SK-N-SH (cell line): ENCODE results near the gene ARMC9. TPM values are rescaled to one million over a fixed set of nuclear protein-coding genes. Genes with fewer than 3 reads are reported as not detected.

Source experiments
- CTCF ChIA-PET: fragments of 300-600, 350-600 bp; formaldehyde crosslinking; extraction: SDS; loops from one replicate; lab custom pipeline; 2021; lab: Yijun Ruan, JAX
- POLR2A ChIA-PET: fragments of 350-600 bp; sonication (Branson Sonifier 250); formaldehyde crosslinking; extraction: SDS; loops from one replicate; lab custom pipeline; 2020; ENCODE audit warnings: antibody characterized with exemption, inconsistent platforms; lab: Yijun Ruan, JAX
- DNase-seq: peaks from one replicate; pipeline ENCODE4 v3.0.0; 2012
- H2AFZ ChIP-seq: fragments of 200-600 bp; sonication (generic); 2 replicates; pipeline ENCODE4 v1.8.1; 2016; ENCODE audit warnings: antibody characterized with exemption, mild to moderate bottlenecking, low read depth
- H3F3A ChIP-seq: fragments of 200-600 bp; sonication (generic); replicated peaks from 2 replicates; pipeline ENCODE3; 2016; ENCODE audit warnings: antibody characterized with exemption, mild to moderate bottlenecking; ENCODE audit not compliant: insufficient read depth
- H3K27ac ChIP-seq, 2 experiments: fragments of 200-500 bp in 1 of 2; fragments of 200-600 bp in 1 of 2; sonication (Bioruptor generic) in 1 of 2; sonication (generic), shearing (Covaris generic) in 1 of 2; 2 replicates each; pipeline versions ENCODE4 v1.5.1 to v1.6.1; 2014 to 2016; ENCODE audit warnings: low read depth in 2 of 2, inconsistent platforms in 1 of 2, low read length in 1 of 2, mild to moderate bottlenecking in 1 of 2, mixed read lengths in 1 of 2
- H3K27me3 ChIP-seq: fragments of 200-600 bp; sonication (generic), shearing (Covaris generic); 2 replicates; pipeline ENCODE4 v1.6.1; 2016; ENCODE audit warnings: mixed run types; ENCODE audit not compliant: insufficient read depth
- H3K36me3 ChIP-seq, 2 experiments: fragments of 200-500 bp in 1 of 2; fragments of 200-600 bp in 1 of 2; sonication (Bioruptor generic) in 1 of 2; sonication (generic) in 1 of 2; replicated peaks in 1 of 2; 2 replicates each; pipeline versions ENCODE3 to v1.5.1; 2014 to 2016; ENCODE audit warnings: low read length in 1 of 2, mild to moderate bottlenecking in 1 of 2; ENCODE audit not compliant: insufficient read depth in 2 of 2, control insufficient read depth in 1 of 2
- H3K4me1 ChIP-seq, 2 experiments: fragments of 200-500 bp in 1 of 2; fragments of 200-600 bp in 1 of 2; sonication (Bioruptor generic) in 1 of 2; sonication (generic), shearing (Covaris generic) in 1 of 2; 2 replicates each; pipeline versions ENCODE4 v1.5.1 to v1.6.1; 2014 to 2016; ENCODE audit warnings: low read depth in 1 of 2, low read length in 1 of 2, mixed run types in 1 of 2; ENCODE audit not compliant: insufficient read depth in 2 of 2, control insufficient read depth in 1 of 2
- H3K4me2 ChIP-seq: fragments of 200-600 bp; sonication (generic), shearing (Covaris generic); 2 replicates; pipeline ENCODE4 v1.6.1; 2017; ENCODE audit warnings: mixed run types
- H3K4me3 ChIP-seq, 2 experiments: fragments of 200-500 bp in 1 of 2; fragments of 200-600 bp in 1 of 2; sonication (Bioruptor generic) in 1 of 2; sonication (generic), shearing (Covaris generic) in 1 of 2; 2 replicates each; pipeline versions ENCODE4 v1.5.1 to v1.8.1; 2014 to 2016; ENCODE audit warnings: low read depth in 2 of 2, inconsistent platforms in 1 of 2, low read length in 1 of 2, mild to moderate bottlenecking in 1 of 2, mixed read lengths in 1 of 2, moderate library complexity in 1 of 2
- H3K79me2 ChIP-seq: fragments of 200-600 bp; sonication (generic); 2 replicates; pipeline ENCODE4 v1.8.1; 2017; ENCODE audit warnings: mild to moderate bottlenecking; ENCODE audit not compliant: insufficient read depth
- H3K9ac ChIP-seq: fragments of 200-600 bp; sonication (generic); 2 replicates; pipeline ENCODE4 v1.6.1; 2017; ENCODE audit warnings: mixed run types
- H3K9me2 ChIP-seq: fragments of 200-600 bp; sonication (generic); 2 replicates; pipeline ENCODE4 v1.6.1; 2017; ENCODE audit warnings: mixed run types
- H3K9me3 ChIP-seq: fragments of 200-600 bp; sonication (generic); 2 replicates; pipeline ENCODE4 v1.6.1; 2017; ENCODE audit warnings: mixed run types, mild to moderate bottlenecking, moderate library complexity
- H4K20me1 ChIP-seq: fragments of 200-600 bp; sonication (generic); 2 replicates; pipeline ENCODE4 v1.6.1; 2017; ENCODE audit warnings: mild to moderate bottlenecking, mixed run types; ENCODE audit not compliant: insufficient read depth
- CHD2 ChIP-seq: fragments of 150-350 bp; IDR thresholded peaks from 2 replicates; pipeline ENCODE4 v1.6.1; 2018; ENCODE audit warnings: low read length; ENCODE audit not compliant: partially characterized antibody
- ELF1 ChIP-seq: IDR thresholded peaks from 2 replicates; pipeline ENCODE4 v1.4.0; 2012
- EZH2phosphoT487 ChIP-seq: fragments of 200-600 bp; sonication (generic); IDR thresholded peaks from 2 replicates; pipeline ENCODE4 v1.6.1; 2017; ENCODE audit warnings: low read depth, mixed run types, mild to moderate bottlenecking, antibody characterized with exemption, moderate library complexity, borderline replicate concordance
- FOXJ3 ChIP-seq: sonication (generic); formaldehyde crosslinking; IDR thresholded peaks from 2 replicates; pipeline ENCODE4 v1.5.1; 2020; ENCODE audit warnings: mild to moderate bottlenecking, missing genetic modification reagents
- GABPA ChIP-seq: IDR thresholded peaks from 2 replicates; pipeline ENCODE4 v1.4.0; 2012; ENCODE audit warnings: low read depth, mild to moderate bottlenecking
- GATA2 ChIP-seq: sonication (generic); formaldehyde crosslinking; IDR thresholded peaks from 2 replicates; pipeline ENCODE4 v1.5.0; 2020; ENCODE audit warnings: mild to moderate bottlenecking, missing genetic modification reagents
- JUND ChIP-seq: IDR thresholded peaks from 2 replicates; pipeline ENCODE4 v1.4.0; 2012
- MXI1 ChIP-seq: IDR thresholded peaks from 2 replicates; pipeline ENCODE4 v1.6.1; 2012; ENCODE audit warnings: mild to moderate bottlenecking, low read depth, low read length, improper control_type of control experiment
- POLR2AphosphoS5 ChIP-seq: IDR thresholded peaks from 2 replicates; pipeline ENCODE4 v1.6.1; 2012; ENCODE audit warnings: low read depth, low read length
- RCOR1 ChIP-seq: fragments of 150-350 bp; IDR thresholded peaks from 2 replicates; pipeline ENCODE4 v1.6.1; 2017; ENCODE audit warnings: antibody characterized with exemption, low read length
- RFX5 ChIP-seq: IDR thresholded peaks from 2 replicates; pipeline ENCODE4 v1.6.1; 2012; ENCODE audit warnings: mild to moderate bottlenecking, improper control_type of control experiment, low read length
- SIN3A ChIP-seq: IDR thresholded peaks from 2 replicates; pipeline ENCODE4 v1.6.1; 2012; ENCODE audit warnings: low read depth, mild to moderate bottlenecking, low read length, moderate library complexity, borderline replicate concordance
- SMC3 ChIP-seq: IDR thresholded peaks from 2 replicates; pipeline ENCODE4 v1.6.1; 2012; ENCODE audit warnings: low read depth, low read length, improper control_type of control experiment
- TAF1 ChIP-seq: IDR thresholded peaks from 2 replicates; pipeline ENCODE4 v1.6.1; 2012; ENCODE audit warnings: low read depth, mild to moderate bottlenecking, low read length, moderate library complexity, borderline replicate concordance
- TCF12 ChIP-seq: IDR thresholded peaks from 2 replicates; pipeline ENCODE4 v1.4.0; 2012
- TEAD4 ChIP-seq: IDR thresholded peaks from 2 replicates; pipeline ENCODE4 v1.4.0; 2012; ENCODE audit warnings: mild to moderate bottlenecking, borderline replicate concordance; ENCODE audit not compliant: insufficient read depth
- YY1 ChIP-seq: IDR thresholded peaks from 2 replicates; pipeline ENCODE4 v1.4.0; 2012; ENCODE audit warnings: low read depth, mild to moderate bottlenecking
- WGBS: methylation state at CpG from one replicate; pipeline ENCODE4 v1.1.6; 2017; ENCODE audit warnings: low lambda C conversion rate; 5-methylcytosine and 5-hydroxymethylcytosine counted together
- polyA plus RNA-seq, 3 experiments: library from polyadenylated mRNA; depleted of rRNA; stranded (reverse); fragments of >200 nt; gene quantifications; 2 replicates each; pipeline ENCODE4 v1.2.3, GENCODE V29; 2012
- TF ChIP-seq, protein P1 (sequence below): fragments of 200-600 bp; sonication (generic); IDR thresholded peaks from 2 replicates; pipeline ENCODE4 v1.6.1; 2017; ENCODE audit warnings: antibody characterized with exemption, mild to moderate bottlenecking, moderate library complexity
- TF ChIP-seq, protein P2 (sequence below): IDR thresholded peaks from 2 replicates; pipeline ENCODE4 v1.4.0; 2012; ENCODE audit warnings: low read depth, borderline replicate concordance
- TF ChIP-seq, protein P3 (sequence below): IDR thresholded peaks from 2 replicates; pipeline ENCODE4 v1.4.0; 2012; ENCODE audit warnings: low read depth, borderline replicate concordance
- TF ChIP-seq, protein P4 (sequence below): fragments of 150-350 bp; IDR thresholded peaks from 2 replicates; pipeline ENCODE4 v1.6.1; 2017; ENCODE audit warnings: antibody characterized with exemption, low read length, low read depth, borderline replicate concordance

Gene ARMC9
- polyA plus RNA-seq, 1 of the 3 experiments (the other 2 are of a cell fraction), result 25.3 TPM

DNA sequence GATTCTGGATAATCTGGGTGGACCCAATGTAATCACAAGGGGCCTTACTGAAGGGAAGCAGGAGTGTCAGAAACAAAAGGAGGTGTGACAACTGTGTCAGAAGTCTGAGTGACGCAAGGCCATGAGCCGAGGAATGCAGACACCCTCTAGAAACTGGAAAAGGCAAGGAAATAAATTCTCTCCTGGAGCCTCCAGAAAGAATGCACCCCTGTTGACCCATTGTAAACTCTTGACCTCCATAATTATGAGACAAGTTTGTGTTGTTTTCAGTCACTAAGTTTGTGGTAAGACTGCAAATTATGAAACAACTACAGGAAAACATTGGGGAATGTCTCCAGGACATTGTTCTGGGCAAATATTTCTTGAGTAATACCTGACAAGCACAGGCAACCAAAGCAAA is 149.7 kb downstream of the ARMC9 start:
- POLR2A ChIA-PET, result no interaction called here
- no peak for DNase-seq

DNA sequence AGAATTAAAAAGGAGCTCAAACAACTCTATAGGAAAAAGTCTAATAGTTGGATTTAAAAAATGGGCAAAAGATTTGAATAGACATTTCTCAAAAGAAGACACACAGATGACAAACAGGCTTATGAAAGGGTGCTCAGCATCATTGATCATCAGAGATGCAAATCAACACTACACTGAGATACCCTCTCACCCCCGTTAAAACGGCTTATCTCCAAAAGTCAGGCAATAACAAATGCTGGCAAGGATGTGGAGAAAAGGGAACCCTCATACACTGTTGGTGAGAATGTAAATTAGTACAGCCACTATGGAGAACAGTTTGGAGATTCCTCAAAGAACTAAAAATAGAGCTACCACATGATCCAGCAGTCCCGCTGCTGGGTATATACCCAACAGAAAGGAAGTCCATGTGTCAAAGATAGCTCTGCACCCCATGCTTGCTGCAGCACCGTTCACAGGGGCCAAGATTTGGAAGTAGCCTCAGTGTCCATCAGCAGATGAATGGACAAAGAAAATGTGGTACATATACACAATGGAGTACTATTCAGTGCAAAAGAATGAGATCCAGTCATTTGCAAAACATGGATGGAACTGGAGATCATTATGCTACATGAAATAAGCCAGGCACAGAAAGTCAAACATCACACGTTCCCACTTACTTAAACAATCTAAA is 150.4 kb downstream of the ARMC9 start:
- H3K9ac ChIP-seq, result no peak overlapping the region
- peaks cover 0 to 11% of the 10 kb centered on the region in 2 experiments; a peak in 2 of 4 replicates for H3K4me1 ChIP-seq
- H3K79me2 ChIP-seq, result no peaks in the 10 kb centered on the region
- ChIA-PET POLR2A (no interaction called here), CTCF (interaction anchor here (1.2 kb wide), 1 partner anchor 61 kb away, joined by 3 read pairs; no protein-coding TSS in a partner anchor)
- no peaks in the 10 kb centered on the region for H3K9me2 ChIP-seq
- no peak overlapping the region for H2AFZ ChIP-seq
- no peaks in the 10 kb centered on the region for H3K9me3 ChIP-seq
- peaks cover 2% of the 10 kb centered on the region for H3F3A ChIP-seq
- H3K27ac ChIP-seq, result no peak overlapping the region
- WGBS, result 93% methylated on average over 5 of the region's 5 CpGs
- no peak for DNase-seq
- no peak overlapping the region for H3K4me3 ChIP-seq
- H3K4me2 ChIP-seq, result no peak overlapping the region
- H3K27me3 ChIP-seq, result no peaks in the 10 kb centered on the region
- no peaks in the 10 kb centered on the region for H4K20me1 ChIP-seq
- peaks cover 0 to 6% of the 10 kb centered on the region in 2 experiments for H3K36me3 ChIP-seq
- TF ChIP-seq GATA2 (CRISPR knock-in tag) (no peak), TEAD4 (no peak), TCF12 (no peak), RFX5 (no peak), EZH2phosphoT487 (no peak), JUND (no peak), TAF1 (no peak)
- TF ChIP-seq, protein P1, sequence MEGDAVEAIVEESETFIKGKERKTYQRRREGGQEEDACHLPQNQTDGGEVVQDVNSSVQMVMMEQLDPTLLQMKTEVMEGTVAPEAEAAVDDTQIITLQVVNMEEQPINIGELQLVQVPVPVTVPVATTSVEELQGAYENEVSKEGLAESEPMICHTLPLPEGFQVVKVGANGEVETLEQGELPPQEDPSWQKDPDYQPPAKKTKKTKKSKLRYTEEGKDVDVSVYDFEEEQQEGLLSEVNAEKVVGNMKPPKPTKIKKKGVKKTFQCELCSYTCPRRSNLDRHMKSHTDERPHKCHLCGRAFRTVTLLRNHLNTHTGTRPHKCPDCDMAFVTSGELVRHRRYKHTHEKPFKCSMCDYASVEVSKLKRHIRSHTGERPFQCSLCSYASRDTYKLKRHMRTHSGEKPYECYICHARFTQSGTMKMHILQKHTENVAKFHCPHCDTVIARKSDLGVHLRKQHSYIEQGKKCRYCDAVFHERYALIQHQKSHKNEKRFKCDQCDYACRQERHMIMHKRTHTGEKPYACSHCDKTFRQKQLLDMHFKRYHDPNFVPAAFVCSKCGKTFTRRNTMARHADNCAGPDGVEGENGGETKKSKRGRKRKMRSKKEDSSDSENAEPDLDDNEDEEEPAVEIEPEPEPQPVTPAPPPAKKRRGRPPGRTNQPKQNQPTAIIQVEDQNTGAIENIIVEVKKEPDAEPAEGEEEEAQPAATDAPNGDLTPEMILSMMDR, result no peak

More for the DNA sequence above, 149.7 kb downstream of the ARMC9 start:
- H3K27me3 ChIP-seq, result no peaks in the 10 kb centered on the region
- no peaks in the 10 kb centered on the region for H4K20me1 ChIP-seq
- no peak overlapping the region for H2AFZ ChIP-seq
- CTCF ChIA-PET, result no interaction called here
- TF ChIP-seq, protein P2, sequence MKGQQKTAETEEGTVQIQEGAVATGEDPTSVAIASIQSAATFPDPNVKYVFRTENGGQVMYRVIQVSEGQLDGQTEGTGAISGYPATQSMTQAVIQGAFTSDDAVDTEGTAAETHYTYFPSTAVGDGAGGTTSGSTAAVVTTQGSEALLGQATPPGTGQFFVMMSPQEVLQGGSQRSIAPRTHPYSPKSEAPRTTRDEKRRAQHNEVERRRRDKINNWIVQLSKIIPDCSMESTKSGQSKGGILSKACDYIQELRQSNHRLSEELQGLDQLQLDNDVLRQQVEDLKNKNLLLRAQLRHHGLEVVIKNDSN, result no peak
- TF ChIP-seq TEAD4, result no peak
- TF ChIP-seq FOXJ3 (CRISPR knock-in tag), result no peak
- TF ChIP-seq, protein P3, sequence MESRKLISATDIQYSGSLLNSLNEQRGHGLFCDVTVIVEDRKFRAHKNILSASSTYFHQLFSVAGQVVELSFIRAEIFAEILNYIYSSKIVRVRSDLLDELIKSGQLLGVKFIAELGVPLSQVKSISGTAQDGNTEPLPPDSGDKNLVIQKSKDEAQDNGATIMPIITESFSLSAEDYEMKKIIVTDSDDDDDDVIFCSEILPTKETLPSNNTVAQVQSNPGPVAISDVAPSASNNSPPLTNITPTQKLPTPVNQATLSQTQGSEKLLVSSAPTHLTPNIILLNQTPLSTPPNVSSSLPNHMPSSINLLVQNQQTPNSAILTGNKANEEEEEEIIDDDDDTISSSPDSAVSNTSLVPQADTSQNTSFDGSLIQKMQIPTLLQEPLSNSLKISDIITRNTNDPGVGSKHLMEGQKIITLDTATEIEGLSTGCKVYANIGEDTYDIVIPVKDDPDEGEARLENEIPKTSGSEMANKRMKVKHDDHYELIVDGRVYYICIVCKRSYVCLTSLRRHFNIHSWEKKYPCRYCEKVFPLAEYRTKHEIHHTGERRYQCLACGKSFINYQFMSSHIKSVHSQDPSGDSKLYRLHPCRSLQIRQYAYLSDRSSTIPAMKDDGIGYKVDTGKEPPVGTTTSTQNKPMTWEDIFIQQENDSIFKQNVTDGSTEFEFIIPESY, result no peak
- TF ChIP-seq SMC3, result no peak
- no peak for TF ChIP-seq GATA2 (CRISPR knock-in tag)
- no peak for TF ChIP-seq JUND
- no peak for TF ChIP-seq CHD2
- TF ChIP-seq SIN3A, result no peak
- TF ChIP-seq YY1, result no peak
- TF ChIP-seq, protein P4, sequence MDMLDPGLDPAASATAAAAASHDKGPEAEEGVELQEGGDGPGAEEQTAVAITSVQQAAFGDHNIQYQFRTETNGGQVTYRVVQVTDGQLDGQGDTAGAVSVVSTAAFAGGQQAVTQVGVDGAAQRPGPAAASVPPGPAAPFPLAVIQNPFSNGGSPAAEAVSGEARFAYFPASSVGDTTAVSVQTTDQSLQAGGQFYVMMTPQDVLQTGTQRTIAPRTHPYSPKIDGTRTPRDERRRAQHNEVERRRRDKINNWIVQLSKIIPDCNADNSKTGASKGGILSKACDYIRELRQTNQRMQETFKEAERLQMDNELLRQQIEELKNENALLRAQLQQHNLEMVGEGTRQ, result no peak
- TF ChIP-seq TAF1, result no peak
- TF ChIP-seq POLR2AphosphoS5, result no peak
- TF ChIP-seq GABPA, result no peak
- TF ChIP-seq RCOR1, result no peak
- no peak for TF ChIP-seq RFX5
- no peak for TF ChIP-seq MXI1
- TF ChIP-seq ELF1, result no peak
- no peak for TF ChIP-seq EZH2phosphoT487
- no peaks in the 10 kb centered on the region for H3K79me2 ChIP-seq
- H3K9me3 ChIP-seq, result no peaks in the 10 kb centered on the region
- H3K9me2 ChIP-seq, result no peaks in the 10 kb centered on the region
- no peak overlapping the region for H3K4me3 ChIP-seq
- peaks cover 5% of the 10 kb centered on the region for H3F3A ChIP-seq
- WGBS, result 97% methylated on average over 2 of the region's 2 CpGs
- no peak overlapping the region for H3K27ac ChIP-seq
- H3K36me3 ChIP-seq, result peaks cover 3 to 6% of the 10 kb centered on the region in 2 experiments
- no peak overlapping the region for H3K9ac ChIP-seq
- H3K4me2 ChIP-seq, result no peak overlapping the region
- H3K4me1 ChIP-seq, result peaks cover 0 to 11% of the 10 kb centered on the region in 2 experiments; a peak in 2 of 4 replicates
